SK-N-SH (cell line): ENCODE results near the gene RASSF9.

Source experiments
- EP300 ChIP-seq, 2 experiments: IDR thresholded peaks; 2 replicates each; pipeline versions ENCODE4 v1.4.0 to v1.6.1; 2012; ENCODE audit warnings: borderline replicate concordance in 1 of 2, low read depth in 1 of 2, low read length in 1 of 2
- POLR2AphosphoS5 ChIP-seq: IDR thresholded peaks from 2 replicates; pipeline ENCODE4 v1.6.1; 2012; ENCODE audit warnings: low read depth, low read length

- TF ChIP-seq POLR2AphosphoS5 (no peak), EP300 (IDR thresholded peaks at IDR 0.05; ENCODE audit: borderline replicate concordance in 1 of 2, low read depth in 1 of 2, low read length in 1 of 2) (no peak)
Measured at GRCh38 chr12:85755760-85756159, 80.4 kb downstream of the RASSF9 start.
